Suprapubic skin (tissue), 3 donors: Measurements from ENCODE around the gene G6PC3.

Experiments
- EP300 ChIP-seq: sonication (generic); formaldehyde crosslinking; IDR thresholded peaks from one replicate; pipeline ENCODE4 v1.6.1; 2017; ENCODE audit warnings: antibody characterized with exemption
- TF ChIP-seq, protein P1 (sequence below), 2 donors: fragments of 200-600 bp in 1 of 2; fragments of 450-650 bp in 1 of 2; sonication (generic) in 1 of 2; IDR thresholded peaks; one replicate each; pipeline ENCODE4 v1.5.1; 2016 to 2019; ENCODE audit warnings: antibody characterized with exemption in 2 of 2, mild to moderate bottlenecking in 1 of 2, moderate library complexity in 1 of 2

DNA sequence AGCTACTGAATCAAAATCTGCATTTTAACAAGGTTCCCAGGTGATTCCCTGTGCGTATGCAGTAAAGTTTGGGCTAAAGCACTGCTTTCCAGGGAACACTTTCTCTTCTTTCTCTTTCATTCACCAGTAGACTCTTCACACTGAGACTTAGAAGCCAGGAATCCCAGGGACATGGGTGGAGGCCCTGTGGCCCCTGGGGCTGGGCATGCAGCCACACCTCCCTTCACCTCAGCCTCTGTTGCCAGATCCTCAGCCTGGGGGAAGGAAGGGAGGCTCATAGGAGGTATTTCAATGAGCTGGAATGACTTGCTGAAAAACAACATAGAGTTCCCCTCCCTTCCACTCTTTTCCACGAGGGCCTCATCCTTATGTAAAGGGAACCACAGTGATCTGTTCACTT lies 1.2 kb downstream of the G6PC3 start:
- TF ChIP-seq, protein P1, sequence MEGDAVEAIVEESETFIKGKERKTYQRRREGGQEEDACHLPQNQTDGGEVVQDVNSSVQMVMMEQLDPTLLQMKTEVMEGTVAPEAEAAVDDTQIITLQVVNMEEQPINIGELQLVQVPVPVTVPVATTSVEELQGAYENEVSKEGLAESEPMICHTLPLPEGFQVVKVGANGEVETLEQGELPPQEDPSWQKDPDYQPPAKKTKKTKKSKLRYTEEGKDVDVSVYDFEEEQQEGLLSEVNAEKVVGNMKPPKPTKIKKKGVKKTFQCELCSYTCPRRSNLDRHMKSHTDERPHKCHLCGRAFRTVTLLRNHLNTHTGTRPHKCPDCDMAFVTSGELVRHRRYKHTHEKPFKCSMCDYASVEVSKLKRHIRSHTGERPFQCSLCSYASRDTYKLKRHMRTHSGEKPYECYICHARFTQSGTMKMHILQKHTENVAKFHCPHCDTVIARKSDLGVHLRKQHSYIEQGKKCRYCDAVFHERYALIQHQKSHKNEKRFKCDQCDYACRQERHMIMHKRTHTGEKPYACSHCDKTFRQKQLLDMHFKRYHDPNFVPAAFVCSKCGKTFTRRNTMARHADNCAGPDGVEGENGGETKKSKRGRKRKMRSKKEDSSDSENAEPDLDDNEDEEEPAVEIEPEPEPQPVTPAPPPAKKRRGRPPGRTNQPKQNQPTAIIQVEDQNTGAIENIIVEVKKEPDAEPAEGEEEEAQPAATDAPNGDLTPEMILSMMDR (IDR thresholded peaks at IDR 0.05), result no peak
- TF ChIP-seq EP300, result no peak
